ENCODE results near the gene ZNF777. TPM values are rescaled to one million over a fixed set of nuclear protein-coding genes. Genes with fewer than 3 reads are reported as not detected.

ZNF777 gene
- total and polyA plus RNA-seq, 2 experiments from 2014 or later, result 2.8 to 7.9 TPM

DNA sequence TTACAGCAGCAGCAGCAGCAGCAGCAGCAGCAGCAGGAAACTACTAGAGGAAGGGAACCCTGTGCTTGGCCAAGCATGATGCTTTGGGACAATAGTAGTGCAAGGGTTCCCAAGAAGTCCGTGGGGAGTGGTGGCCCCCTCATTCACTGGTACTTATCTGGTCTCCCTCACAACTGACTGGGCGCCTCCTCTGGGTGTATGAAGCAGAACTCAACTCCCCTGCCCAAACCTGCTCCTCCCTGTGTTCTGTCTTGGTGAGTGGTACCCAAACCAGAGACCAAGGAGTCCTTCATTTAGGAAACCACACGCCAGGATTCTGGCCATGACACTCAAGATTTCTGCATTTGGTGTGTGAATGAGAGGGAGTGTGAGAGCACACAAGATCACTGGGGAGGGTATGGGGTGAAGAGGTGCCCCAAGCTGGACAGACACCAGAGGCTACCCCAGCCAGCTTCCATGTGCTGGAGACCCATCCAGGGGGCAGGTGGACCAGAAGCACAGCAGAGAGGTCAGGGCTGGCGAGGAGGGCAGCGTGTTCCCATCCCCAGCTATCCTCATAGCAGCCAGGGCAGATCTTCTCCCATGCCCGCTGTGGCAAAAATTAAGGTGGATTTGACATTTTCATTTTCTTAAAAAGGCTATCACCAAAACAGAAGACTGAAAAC is 10.6 kb upstream of the ZNF777 start (continued):
- TF ChIP-seq, protein P1, sequence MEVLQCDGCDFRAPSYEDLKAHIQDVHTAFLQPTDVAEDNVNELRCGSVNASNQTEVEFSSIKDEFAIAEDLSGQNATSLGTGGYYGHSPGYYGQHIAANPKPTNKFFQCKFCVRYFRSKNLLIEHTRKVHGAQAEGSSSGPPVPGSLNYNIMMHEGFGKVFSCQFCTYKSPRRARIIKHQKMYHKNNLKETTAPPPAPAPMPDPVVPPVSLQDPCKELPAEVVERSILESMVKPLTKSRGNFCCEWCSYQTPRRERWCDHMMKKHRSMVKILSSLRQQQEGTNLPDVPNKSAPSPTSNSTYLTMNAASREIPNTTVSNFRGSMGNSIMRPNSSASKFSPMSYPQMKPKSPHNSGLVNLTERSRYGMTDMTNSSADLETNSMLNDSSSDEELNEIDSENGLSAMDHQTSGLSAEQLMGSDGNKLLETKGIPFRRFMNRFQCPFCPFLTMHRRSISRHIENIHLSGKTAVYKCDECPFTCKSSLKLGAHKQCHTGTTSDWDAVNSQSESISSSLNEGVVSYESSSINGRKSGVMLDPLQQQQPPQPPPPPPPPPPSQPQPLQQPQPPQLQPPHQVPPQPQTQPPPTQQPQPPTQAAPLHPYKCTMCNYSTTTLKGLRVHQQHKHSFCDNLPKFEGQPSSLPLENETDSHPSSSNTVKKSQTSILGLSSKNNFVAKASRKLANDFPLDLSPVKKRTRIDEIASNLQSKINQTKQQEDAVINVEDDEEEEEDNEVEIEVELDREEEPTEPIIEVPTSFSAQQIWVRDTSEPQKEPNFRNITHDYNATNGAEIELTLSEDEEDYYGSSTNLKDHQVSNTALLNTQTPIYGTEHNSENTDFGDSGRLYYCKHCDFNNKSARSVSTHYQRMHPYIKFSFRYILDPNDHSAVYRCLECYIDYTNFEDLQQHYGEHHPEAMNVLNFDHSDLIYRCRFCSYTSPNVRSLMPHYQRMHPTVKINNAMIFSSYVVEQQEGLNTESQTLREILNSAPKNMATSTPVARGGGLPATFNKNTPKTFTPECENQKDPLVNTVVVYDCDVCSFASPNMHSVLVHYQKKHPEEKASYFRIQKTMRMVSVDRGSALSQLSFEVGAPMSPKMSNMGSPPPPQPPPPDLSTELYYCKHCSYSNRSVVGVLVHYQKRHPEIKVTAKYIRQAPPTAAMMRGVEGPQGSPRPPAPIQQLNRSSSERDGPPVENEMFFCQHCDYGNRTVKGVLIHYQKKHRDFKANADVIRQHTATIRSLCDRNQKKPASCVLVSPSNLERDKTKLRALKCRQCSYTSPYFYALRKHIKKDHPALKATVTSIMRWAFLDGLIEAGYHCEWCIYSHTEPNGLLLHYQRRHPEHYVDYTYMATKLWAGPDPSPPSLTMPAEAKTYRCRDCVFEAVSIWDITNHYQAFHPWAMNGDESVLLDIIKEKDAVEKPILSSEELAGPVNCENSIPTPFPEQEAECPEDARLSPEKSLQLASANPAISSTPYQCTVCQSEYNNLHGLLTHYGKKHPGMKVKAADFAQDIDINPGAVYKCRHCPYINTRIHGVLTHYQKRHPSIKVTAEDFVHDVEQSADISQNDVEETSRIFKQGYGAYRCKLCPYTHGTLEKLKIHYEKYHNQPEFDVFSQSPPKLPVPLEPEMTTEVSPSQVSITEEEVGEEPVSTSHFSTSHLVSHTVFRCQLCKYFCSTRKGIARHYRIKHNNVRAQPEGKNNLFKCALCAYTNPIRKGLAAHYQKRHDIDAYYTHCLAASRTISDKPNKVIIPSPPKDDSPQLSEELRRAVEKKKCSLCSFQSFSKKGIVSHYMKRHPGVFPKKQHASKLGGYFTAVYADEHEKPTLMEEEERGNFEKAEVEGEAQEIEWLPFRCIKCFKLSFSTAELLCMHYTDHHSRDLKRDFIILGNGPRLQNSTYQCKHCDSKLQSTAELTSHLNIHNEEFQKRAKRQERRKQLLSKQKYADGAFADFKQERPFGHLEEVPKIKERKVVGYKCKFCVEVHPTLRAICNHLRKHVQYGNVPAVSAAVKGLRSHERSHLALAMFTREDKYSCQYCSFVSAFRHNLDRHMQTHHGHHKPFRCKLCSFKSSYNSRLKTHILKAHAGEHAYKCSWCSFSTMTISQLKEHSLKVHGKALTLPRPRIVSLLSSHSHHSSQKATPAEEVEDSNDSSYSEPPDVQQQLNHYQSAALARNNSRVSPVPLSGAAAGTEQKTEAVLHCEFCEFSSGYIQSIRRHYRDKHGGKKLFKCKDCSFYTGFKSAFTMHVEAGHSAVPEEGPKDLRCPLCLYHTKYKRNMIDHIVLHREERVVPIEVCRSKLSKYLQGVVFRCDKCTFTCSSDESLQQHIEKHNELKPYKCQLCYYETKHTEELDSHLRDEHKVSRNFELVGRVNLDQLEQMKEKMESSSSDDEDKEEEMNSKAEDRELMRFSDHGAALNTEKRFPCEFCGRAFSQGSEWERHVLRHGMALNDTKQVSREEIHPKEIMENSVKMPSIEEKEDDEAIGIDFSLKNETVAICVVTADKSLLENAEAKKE (CRISPR knock-in tag; IDR thresholded peaks at IDR 0.05), result no peak
- no peak for TF ChIP-seq ZNF331 (CRISPR knock-in tag; IDR thresholded peaks at IDR 0.05; ENCODE audit: low read depth)
- TF ChIP-seq ZNF114 (CRISPR knock-in tag; IDR thresholded peaks at IDR 0.05), result no peak
- no peak for TF ChIP-seq POLR2AphosphoS5 (IDR thresholded peaks at IDR 0.05; ENCODE audit: low read depth)
- no peak for TF ChIP-seq STAT1 (IDR thresholded peaks at IDR 0.05; ENCODE audit: unreplicated experiment)

DNA sequence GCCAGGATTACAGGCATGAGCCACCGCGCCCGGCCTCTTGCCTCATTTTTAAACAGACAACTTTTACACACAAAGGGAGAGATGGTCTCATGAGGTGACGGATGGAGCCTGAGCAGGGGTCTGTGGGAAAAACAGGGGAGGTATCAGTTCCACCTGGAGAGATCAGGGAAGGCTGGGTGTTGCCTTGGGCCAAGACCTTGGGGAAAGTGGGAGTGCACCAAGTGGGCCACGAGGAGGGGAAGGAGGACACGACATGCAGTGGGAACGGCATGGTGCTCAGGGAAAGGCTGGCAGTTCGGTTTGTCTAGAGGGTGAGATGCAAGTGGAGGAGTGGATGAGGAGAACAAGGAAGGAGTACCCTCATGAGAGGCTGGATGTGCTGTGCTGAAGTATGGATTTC is 8.9 kb upstream of the ZNF777 start:
- H3K9me3 Mint-ChIP-seq, result peaks cover 17% of the 10 kb centered on the region
- Histone ChIP-seq H3K4me2 (no peak overlapping the region), H3K27ac (ENCODE audit: low read depth) (no peak overlapping the region), H3K36me3 (ENCODE audit: insufficient read depth) (no peaks in the 10 kb centered on the region), H3K79me2 (replicated peaks; ENCODE audit: insufficient read depth) (no peaks in the 10 kb centered on the region), H3K4me1 (ENCODE audit: insufficient read depth) (no peaks in the 10 kb centered on the region), H3K4me3 (no peak overlapping the region), H3K27me3 (ENCODE audit: insufficient read depth) (no peaks in the 10 kb centered on the region), H3F3A (replicated peaks; ENCODE audit: low read depth) (no peaks in the 10 kb centered on the region), H3K9me2 (ENCODE audit: insufficient read depth) (no peaks in the 10 kb centered on the region), H4K20me1 (replicated peaks; ENCODE audit: insufficient read depth) (no peaks in the 10 kb centered on the region; the same call in 1 of the 2 replicates), H2AFZ (no peak overlapping the region)
- ATAC-seq (no peak), DNase-seq (ENCODE audit: low spot score) (no peak)
- TF ChIP-seq ZNF114 (CRISPR knock-in tag; IDR thresholded peaks at IDR 0.05) (no peak), POLR2AphosphoS5 (IDR thresholded peaks at IDR 0.05; ENCODE audit: low read depth) (no peak), NANOG (IDR thresholded peaks at IDR 0.05; ENCODE audit: borderline replicate concordance) (no peak), EZH2 (IDR thresholded peaks at IDR 0.05; ENCODE audit: low read depth, unreplicated experiment) (no peak), CREB1 (CRISPR knock-in tag; IDR thresholded peaks at IDR 0.05; ENCODE audit: low read depth) (no peak)
- H3K4me3 Mint-ChIP-seq, result no peak overlapping the region
- no peak overlapping the region for H3K27ac Mint-ChIP-seq
- peaks cover 35% of the 10 kb centered on the region for H3K36me3 Mint-ChIP-seq (ENCODE audit: low read depth)
- H3K27me3 Mint-ChIP-seq (ENCODE audit: insufficient read depth, low read depth, poor library complexity), result peaks cover 2% of the 10 kb centered on the region
- H3K4me1 Mint-ChIP-seq, result no peaks in the 10 kb centered on the region; the same call in 2 of the 3 replicates

Measured in GM23338 (cell line).